Activated CD4-positive, alpha-beta memory T cell treated with anti-CD3 and anti-CD28 coated beads for 36 hours (primary cell): ENCODE results near the gene ZNF850. TPM values are rescaled to one million over a fixed set of nuclear protein-coding genes. Genes with fewer than 3 reads are reported as not detected.

Experiments
- CTCF ChIA-PET: fragments of 350-600 bp; sonication (Branson Sonifier 250); formaldehyde crosslinking; loops from one replicate; lab custom pipeline; 2021; ENCODE audit warnings: antibody characterized with exemption, inconsistent platforms; lab: Charles Lee
- POLR2A ChIA-PET: fragments of 350-600 bp; sonication (Branson Sonifier 250); formaldehyde crosslinking; loops from one replicate; lab custom pipeline; 2021; ENCODE audit warnings: antibody characterized with exemption; lab: Charles Lee
- DNase-seq: peaks from one replicate; pipeline ENCODE4 v3.0.0-alpha.2; 2020
- H3K27ac Mint-ChIP-seq: one replicate; pipeline ENCODE4 v1.8.0; 2021; ENCODE audit warnings: mixed read lengths
- H3K27me3 Mint-ChIP-seq: one replicate; pipeline ENCODE4 v1.8.0; 2021; ENCODE audit warnings: mixed read lengths
- H3K36me3 Mint-ChIP-seq: one replicate; pipeline ENCODE4 v1.8.0; 2021; ENCODE audit warnings: mixed read lengths
- H3K4me1 Mint-ChIP-seq: one replicate; pipeline ENCODE4 v1.8.0; 2021; ENCODE audit warnings: low read depth, mixed read lengths
- H3K4me3 Mint-ChIP-seq: one replicate; pipeline ENCODE4 v1.8.0; 2021; ENCODE audit warnings: mild to moderate bottlenecking, mixed read lengths
- H3K9me3 Mint-ChIP-seq: one replicate; pipeline ENCODE4 v1.8.0; 2021; ENCODE audit warnings: mixed read lengths
- intact Hi-C: fragments of 100-400 bp; cut with micrococcal nuclease; formaldehyde crosslinking; loops from one replicate; pipeline ENCODE4 v1.15.1; 2023
- total RNA-seq, 2 experiments: library from RNA; stranded (reverse); gene quantifications; one replicate each; pipeline ENCODE4 v1.2.3, GENCODE V29; 2021

ZNF850 gene
- total RNA-seq, 2 experiments from 2014 or later, result 6.7 TPM

GRCh38 chr19:36686365-36687213, 86.0 kb downstream of the ZNF850 start:
- Mint-ChIP-seq H3K27ac (peak overlapping the region; percentile 90), H3K4me1 (peaks cover 24% of the 10 kb centered on the region), H3K4me3 (peak overlapping the region; percentile 99), H3K27me3 (no peaks in the 10 kb centered on the region), H3K36me3 (peaks cover 55% of the 10 kb centered on the region), H3K9me3 (peaks cover 22% of the 10 kb centered on the region)
- ChIA-PET CTCF (interaction anchor here (0.7 kb wide), 1 partner anchor 558 kb away, joined by 3 read pairs; no protein-coding TSS in a partner anchor), POLR2A (interaction anchor here (0.6 to 1.7 kb wide), 4 partner anchors 20 to 198 kb away, joined by 3 to 5 read pairs (median 4); partner anchors contain the start of genes ZNF345, ZNF461 and ZNF566)
- no peak for DNase-seq
- intact Hi-C loops, result loop anchor here (1.0 to 10.0 kb wide), 11 partner anchors 20 to 778 kb away; partner anchors contain the start of genes ZFP82, ZNF260, ZNF345 and ZNF382

GRCh38 chr19:36685835-36686234, 86.8 kb downstream of the ZNF850 start:
- peaks cover 24% of the 10 kb centered on the region for H3K4me1 Mint-ChIP-seq
- intact Hi-C loops, result loop anchor here (2.0 to 10.0 kb wide), 6 partner anchors 86 to 779 kb away; partner anchors contain the start of genes ZFP82, ZNF345, ZNF568 and ZNF569
- CTCF ChIA-PET, result no interaction called here
- no peak for DNase-seq
- POLR2A ChIA-PET, result no interaction called here
- H3K36me3 Mint-ChIP-seq, result peaks cover 56% of the 10 kb centered on the region
- no peaks in the 10 kb centered on the region for H3K27me3 Mint-ChIP-seq
- peaks cover 27% of the 10 kb centered on the region for H3K9me3 Mint-ChIP-seq
- peak overlapping the region; percentile 99 for H3K4me3 Mint-ChIP-seq
- no peak overlapping the region for H3K27ac Mint-ChIP-seq

GRCh38 chr19:36679455-36679854, 93.2 kb downstream of the ZNF850 start:
- CTCF ChIA-PET, result no interaction called here
- Mint-ChIP-seq H3K27ac (no peak overlapping the region), H3K4me3 (no peak overlapping the region), H3K4me1 (no peaks in the 10 kb centered on the region), H3K9me3 (peaks cover 46% of the 10 kb centered on the region), H3K27me3 (no peaks in the 10 kb centered on the region), H3K36me3 (peaks cover 52% of the 10 kb centered on the region)
- POLR2A ChIA-PET, result no interaction called here
- DNase-seq, result no peak
- intact Hi-C loops, result no loop called here

GRCh38 chr19:36674201-36674600, 98.4 kb downstream of the ZNF850 start:
- DNase-seq, result no peak
- no peak overlapping the region for H3K27ac Mint-ChIP-seq
- CTCF ChIA-PET, result no interaction called here
- no peaks in the 10 kb centered on the region for H3K27me3 Mint-ChIP-seq
- no peak overlapping the region for H3K4me3 Mint-ChIP-seq
- H3K36me3 Mint-ChIP-seq, result peaks cover 58% of the 10 kb centered on the region
- peaks cover 62% of the 10 kb centered on the region for H3K9me3 Mint-ChIP-seq
- peaks cover 2% of the 10 kb centered on the region for H3K4me1 Mint-ChIP-seq
- intact Hi-C loops, result no loop called here
- POLR2A ChIA-PET, result no interaction called here

- Mint-ChIP-seq H3K36me3 (peaks cover 51% of the 10 kb centered on the region), H3K27me3 (no peaks in the 10 kb centered on the region), H3K27ac (no peak overlapping the region), H3K4me3 (no peak overlapping the region), H3K9me3 (peaks cover 56% of the 10 kb centered on the region), H3K4me1 (peaks cover 12% of the 10 kb centered on the region)
- POLR2A ChIA-PET, result interaction anchor here (1.1 kb wide), 1 partner anchor 144 kb away, joined by 3 read pairs; the partner anchor contains the start of gene ZNF260
- DNase-seq, result no peak
- intact Hi-C loops, result no loop called here
- CTCF ChIA-PET, result no interaction called here
These were observed 100.2 kb downstream of the ZNF850 start for GRCh38 chr19:36672368-36672767.

- Mint-ChIP-seq H3K27ac (no peak overlapping the region), H3K4me3 (peak overlapping the region; percentile 34)
These were observed 104.0 kb downstream of the ZNF850 start for GRCh38 chr19:36668646-36669045.

GRCh38 chr19:36665832-36666231, 106.8 kb downstream of the ZNF850 start:
- no peak for DNase-seq
- intact Hi-C loops, result loop anchor here (1.0 to 5.0 kb wide), 4 partner anchors 21 to 177 kb away; partner anchors contain the start of genes ZNF260, ZNF529, ZNF566 and ZNF567
- H3K4me1 Mint-ChIP-seq, result peaks cover 28% of the 10 kb centered on the region
- H3K36me3 Mint-ChIP-seq, result peaks cover 61% of the 10 kb centered on the region
- POLR2A ChIA-PET, result interaction anchor here (1.9 kb wide), 1 partner anchor 22 kb away, joined by 4 read pairs; the partner anchor contains the start of gene ZNF567
- H3K4me3 Mint-ChIP-seq, result peak overlapping the region; percentile 94
- H3K27me3 Mint-ChIP-seq, result no peaks in the 10 kb centered on the region
- CTCF ChIA-PET, result no interaction called here
- H3K9me3 Mint-ChIP-seq, result peaks cover 56% of the 10 kb centered on the region
- H3K27ac Mint-ChIP-seq, result peak overlapping the region; percentile 61

More at GRCh38 chr19:36668646-36669045, 104.0 kb downstream of the ZNF850 start:
- ChIA-PET POLR2A (no interaction called here), CTCF (no interaction called here)
- Mint-ChIP-seq H3K27me3 (no peaks in the 10 kb centered on the region), H3K9me3 (peaks cover 66% of the 10 kb centered on the region), H3K4me1 (peaks cover 28% of the 10 kb centered on the region), H3K36me3 (peaks cover 70% of the 10 kb centered on the region)
- intact Hi-C loops, result loop anchor here (5.0 kb wide), 1 partner anchor 96 kb away; the partner anchor contains the start of gene ZNF529
- DNase-seq, result no peak

Other genes starting within 250 kb of the ZNF850 start
- 1 to 10 TPM; 3.7 TPM for gene ZNF260, start 244.5 kb downstream of the ZNF850 start, total RNA-seq
- 10 to 100 TPM; 14.3 to 15.4 TPM for gene ZNF529, start 199.5 kb downstream of the ZNF850 start, total RNA-seq
- 10 to 100 TPM; 10.9 to 14.8 TPM for gene ZNF382, start 167.5 kb downstream of the ZNF850 start, total RNA-seq
- 1 to 10 TPM; 4.2 to 4.9 TPM for gene ZNF461, start 106.0 kb downstream of the ZNF850 start, total RNA-seq
- gene ZNF567, start 85.2 kb downstream of the ZNF850 start, total RNA-seq, result 1 to 10 TPM; 4.9 to 5.3 TPM
- gene ZNF790, start 65.6 kb upstream of the ZNF850 start, total RNA-seq, result 1 to 10 TPM; 6.1 to 6.9 TPM
- 1 to 10 TPM; 3.8 to 4.2 TPM for gene ZNF345, start 78.1 kb upstream of the ZNF850 start, total RNA-seq
- 1 to 10 TPM; 3.8 to 4.3 TPM for gene ZNF829, start 143.5 kb upstream of the ZNF850 start, total RNA-seq
- gene ZNF568, start 143.5 kb upstream of the ZNF850 start, total RNA-seq, result 1 to 10 TPM; 4.8 to 6.3 TPM